GM19395 (cell line): ENCODE data around the gene HPS6.

Experiments used
- ATAC-seq: cut with Tn5 transposase; IDR thresholded peaks from one replicate; pipeline ENCODE4 v1.9.1; 2021; ENCODE audit warnings: mild to moderate bottlenecking, moderate library complexity; ENCODE audit not compliant: unreplicated experiment

Gene HPS6

DNA sequence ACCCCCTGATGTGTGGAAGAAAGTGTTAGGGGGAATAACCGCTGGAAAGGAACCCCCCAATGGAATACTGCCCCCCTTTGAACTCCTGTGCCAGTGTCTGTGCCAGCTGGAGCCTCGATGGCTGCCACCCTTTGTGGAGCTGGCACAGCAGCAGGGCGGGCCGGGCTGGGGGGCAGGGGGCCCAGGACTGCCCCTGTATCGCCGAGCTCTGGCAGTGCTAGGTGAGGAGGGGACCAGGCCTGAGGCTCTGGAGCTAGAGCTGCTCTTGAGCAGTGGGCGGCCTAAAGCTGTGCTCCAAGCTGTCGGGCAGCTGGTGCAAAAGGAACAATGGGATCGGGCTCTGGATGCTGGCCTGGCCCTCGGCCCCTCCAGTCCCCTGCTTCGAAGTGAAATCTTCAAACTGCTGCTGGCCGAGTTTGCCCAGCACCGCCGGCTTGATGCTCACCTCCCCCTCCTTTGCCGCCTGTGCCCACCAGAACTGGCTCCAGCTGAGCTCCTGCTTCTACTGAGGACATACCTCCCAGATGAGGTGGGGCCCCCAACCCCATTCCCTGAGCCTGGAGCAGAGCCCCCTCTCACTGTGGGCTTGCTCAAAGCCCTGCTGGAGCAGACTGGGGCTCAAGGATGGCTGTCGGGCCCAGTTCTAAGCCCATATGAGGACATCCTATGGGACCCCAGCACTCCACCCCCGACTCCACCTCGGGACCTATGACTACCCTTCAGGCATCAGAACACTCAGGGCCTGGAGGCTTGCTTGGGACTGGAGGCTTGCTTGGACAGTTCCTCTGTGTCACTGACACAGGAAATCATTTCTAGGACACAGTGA is 2.2 kb downstream of the HPS6 start:
- no peak for ATAC-seq

- ATAC-seq = no peak
Observed at GRCh38 chr10:102068216-102068615, 3.1 kb downstream of the HPS6 start.

DNA sequence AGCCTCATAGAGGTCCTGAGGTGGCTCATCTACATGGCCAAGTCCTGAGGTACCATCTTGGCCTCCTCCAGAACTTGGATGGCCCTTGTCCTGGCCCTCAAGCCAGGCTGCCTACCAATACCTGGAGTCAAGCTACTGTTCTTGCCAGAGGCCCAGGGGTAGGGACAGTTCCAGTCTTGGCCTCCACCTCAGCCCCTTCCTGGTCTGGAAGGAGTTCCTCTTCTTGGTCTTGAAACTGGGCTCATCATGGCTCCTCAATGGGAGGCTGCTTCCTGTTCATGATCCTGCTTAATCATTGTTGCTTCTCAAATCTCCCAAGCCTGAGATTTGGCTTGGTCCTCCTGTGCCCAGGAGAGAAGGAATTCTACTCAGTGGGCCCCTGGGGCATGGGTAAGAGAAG is 3.9 kb downstream of the HPS6 start:
- no peak for ATAC-seq

DNA sequence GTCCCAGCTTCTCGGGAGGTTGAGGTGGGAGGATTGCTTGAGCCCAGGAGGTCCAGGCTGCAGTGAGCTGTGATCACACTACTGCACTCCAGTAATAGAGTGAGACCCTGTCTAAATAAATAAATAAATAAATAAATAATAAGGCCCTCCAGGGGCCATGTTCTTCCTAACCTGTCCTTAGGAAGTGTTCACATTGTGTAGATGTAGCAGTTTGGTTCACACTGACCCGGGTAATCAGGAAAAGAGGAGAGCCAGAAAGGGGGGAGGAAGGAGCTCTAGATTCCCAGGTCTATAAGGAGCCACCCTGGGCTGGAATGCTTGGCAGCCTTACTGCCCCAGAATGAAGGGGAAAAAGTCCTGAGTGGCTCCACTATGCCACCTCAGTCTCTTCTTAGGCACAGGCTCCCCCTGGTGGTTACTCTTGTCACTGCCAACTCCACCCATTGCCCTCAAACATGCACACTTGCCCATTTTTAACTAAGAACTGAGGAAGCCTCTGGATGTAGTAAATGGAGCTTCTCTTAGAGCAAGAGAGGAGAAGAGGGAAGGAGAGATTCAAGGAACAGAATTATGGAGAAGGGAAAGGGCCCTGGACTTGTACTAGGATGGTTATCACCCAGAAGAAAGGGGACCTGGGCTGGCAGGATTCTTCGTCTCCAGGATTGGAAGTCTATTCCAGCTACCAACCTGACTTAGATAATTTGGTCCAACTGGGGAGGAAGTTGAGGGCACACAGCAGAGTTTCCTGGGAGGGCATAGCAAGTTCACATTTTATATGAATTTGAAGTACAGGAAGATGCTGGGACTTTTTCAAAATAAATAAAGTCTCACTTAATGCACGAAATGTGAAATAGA is 7.8 kb downstream of the HPS6 start:
- ATAC-seq = no peak

DNA sequence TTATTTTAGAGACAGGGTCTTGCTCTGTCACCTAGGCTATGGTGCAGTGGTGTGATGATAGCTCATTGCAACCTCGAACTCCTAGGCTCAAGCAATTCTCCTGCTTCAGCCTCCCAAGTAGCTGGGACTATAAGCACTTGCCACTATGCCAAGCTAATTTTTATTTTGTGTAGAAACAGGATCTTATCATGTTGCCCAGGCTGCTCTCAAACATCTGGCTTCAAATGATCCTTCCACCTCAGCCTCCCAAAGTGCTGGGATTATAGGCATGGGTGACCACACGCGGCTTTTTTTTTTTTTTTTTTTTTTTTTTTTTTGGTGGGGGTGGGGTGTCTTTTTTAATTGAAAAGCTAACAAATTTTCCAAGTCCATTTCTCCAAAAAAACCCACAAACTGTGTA is 18.4 kb downstream of the HPS6 start:
- no peak for ATAC-seq

DNA sequence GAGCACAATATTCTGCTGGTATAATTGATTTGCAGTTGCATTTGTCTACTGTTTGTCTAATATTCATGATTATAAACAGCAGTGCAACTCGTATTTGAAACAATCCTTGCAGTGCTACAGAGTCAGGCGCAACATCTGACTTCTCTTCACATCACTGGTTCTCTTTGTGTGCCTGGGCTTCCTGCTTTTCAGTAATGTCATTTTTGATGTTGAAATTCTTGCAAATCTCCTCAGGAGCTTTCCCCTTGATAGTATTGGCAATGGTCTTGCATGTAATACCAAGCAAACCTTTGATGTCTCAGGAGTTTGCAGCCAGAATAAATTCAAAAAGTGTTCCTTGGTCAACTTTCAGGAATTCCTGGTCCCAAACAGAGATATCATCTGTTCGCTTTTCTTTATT is 20.2 kb downstream of the HPS6 start:
- no peak for ATAC-seq

GRCh38 chr10:102086196-102086595 is 21.0 kb downstream of the HPS6 start:
- no peak for ATAC-seq

- ATAC-seq = no peak
Observed at GRCh38 chr10:102090772-102091171, 25.6 kb downstream of the HPS6 start.

DNA sequence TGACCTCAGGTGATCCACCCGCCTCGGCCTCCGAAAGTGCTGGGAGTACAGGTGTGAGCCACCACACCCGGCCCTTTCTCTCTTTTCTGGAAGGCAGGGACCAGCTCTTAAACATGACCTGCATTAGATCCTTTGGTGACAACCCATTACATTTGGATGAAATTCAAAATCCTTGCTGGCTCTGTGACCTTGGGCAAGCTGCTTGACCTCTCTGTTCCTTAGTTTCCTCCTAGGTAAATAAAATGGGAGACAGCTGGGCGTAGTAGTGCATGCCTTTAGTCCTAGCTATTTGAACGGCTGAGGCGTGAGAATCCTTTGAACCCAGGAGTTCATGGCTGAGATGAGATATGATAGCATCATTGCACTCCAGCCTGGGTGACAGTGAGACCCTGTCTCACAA is 31.3 kb downstream of the HPS6 start:
- no peak for ATAC-seq

GRCh38 chr10:102101152-102101551 is 36.0 kb downstream of the HPS6 start:
- ATAC-seq = no peak

GRCh38 chr10:102102421-102102820 is 37.3 kb downstream of the HPS6 start:
- ATAC-seq = no peak

DNA sequence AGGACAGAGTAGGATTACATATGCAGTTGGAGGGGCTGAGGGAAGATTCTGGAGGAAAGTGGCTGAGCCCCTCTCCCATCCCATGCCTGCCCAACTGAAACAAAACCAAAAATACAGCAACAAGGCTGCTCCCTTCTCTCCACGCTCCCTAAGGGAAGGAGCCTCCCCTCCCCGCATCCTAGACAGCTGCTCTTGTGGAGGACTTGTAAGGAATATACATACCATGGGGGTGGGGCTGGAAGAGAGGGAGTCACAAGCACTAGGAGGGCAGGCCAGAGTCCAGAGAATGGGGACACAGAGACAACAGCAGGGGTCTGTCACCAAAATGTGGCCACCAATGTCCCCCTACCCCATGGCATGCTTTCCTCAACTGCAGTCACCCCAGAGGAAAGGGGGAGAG is 41.8 kb downstream of the HPS6 start:
- no peak for ATAC-seq

GRCh38 chr10:102109166-102110116 is 44.3 kb downstream of the HPS6 start:
- no peak for ATAC-seq

DNA sequence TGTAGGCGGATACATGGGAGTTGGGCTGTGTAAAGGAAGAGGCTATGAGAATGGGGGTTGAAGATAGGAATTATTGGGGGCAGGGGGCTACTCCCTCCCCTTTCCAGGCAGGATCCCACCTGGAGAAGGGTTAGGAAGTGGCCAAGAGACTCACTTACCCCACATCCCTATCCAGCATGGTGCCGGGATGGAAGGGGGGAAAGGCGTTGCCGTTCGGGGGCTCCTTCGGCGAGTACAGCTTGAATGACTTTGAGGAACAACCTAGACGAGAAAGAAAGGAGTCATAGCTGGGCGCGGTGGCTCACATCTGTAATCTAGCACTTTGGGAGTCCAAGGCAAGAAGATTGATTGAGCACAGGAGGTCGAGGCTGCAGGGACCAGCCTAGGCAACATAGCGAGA is 46.1 kb downstream of the HPS6 start:
- no peak for ATAC-seq

DNA sequence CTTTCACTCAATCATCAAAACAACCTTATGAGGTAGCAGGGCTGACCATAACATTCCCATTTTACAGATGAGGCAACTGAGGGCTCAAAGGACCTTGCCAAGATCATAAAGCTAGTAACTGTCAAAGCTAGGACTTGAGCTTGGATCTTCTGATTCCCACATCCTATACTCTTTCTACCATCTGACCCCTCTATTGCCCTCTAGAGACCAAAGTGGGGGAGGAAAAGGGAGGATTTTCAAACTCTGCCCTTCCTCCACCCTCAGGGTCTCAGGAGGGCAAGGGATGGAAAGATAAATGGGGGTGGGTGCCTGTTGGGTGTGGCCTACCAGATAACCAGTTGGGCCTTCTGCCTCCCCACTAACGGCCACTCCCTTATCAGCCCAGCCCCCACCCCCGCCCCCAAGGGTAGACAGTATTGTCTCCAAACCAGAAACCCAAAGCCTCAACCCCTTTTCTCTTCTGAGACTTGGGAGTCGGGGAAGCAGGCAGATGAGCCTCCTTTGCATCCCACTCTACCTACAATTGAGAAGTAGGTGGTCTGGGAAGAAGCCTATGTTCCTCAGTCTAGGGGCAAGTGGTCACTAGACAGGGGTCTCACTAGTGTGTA is 47.2 kb downstream of the HPS6 start:
- ATAC-seq = no peak

DNA sequence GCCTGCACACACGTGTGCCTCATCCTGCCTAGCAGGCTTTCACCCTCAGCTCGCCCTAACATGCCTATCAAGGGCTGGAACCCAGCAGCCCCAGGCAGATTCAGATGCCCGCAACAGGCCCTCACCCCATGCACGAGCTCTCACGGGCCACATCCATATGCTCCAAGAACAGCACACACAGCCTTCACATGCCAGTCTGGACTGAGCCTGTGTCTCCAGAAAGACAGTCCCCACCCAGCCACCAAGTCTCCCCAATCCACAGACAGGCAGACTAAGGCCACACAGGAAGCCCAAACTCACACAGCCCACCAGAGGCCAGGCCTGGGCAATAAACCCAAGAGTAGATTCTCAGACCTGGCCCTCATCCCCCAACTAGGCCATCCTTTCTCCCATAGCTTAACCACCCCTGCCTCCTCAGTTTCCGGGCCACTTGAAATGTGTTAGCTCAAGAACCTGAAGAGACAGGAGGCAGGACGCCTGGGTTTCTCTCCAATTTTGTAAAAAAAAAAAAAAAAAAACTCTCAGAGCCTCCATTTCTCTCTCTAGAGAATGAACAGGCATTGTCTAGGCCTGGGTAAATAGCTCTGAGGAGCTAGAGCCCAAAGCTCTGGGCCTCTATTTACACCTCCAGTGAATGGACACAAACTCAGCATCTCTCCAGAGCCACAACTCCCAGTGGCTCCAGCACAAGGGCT is 48.3 kb downstream of the HPS6 start:
- no peak for ATAC-seq

GRCh38 chr10:102113956-102114857 is 49.1 kb downstream of the HPS6 start:
- ATAC-seq = peak; percentile 21

DNA sequence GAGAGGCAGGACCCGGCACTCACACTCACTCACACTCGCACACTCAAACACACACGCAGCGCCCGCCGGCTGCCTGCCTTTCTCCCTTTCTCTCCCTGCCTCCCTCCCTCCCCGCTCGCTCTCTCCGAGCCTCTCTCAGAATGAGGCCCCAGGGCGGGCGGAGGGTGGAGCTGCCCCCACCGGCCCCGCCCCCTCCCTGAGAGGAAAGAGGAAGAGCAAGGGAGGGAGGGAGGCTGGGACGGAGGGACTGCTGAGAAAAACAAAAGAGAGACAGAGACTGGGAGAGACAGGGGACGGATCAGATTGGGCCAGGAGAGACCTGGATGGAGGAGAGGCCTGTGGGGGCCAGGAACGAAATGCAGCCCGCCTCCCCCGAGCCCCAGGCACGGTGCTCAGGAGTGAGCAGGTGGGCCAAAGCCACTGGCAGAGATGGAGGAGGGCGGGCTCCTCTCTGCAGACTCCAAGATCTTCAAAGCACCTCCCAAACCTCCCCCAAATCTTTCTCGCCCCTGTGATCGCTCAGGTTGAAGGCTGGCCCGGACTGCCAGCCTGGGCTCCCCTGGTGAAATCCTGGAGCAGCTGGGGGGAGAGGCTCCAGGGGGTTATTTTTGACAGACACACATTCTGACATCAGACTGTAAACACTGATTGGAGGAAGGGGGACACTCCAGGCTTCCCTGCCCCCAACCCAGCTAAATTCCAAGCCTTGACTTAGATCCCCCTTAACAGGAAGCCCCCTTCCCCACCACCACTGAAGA is 49.9 kb downstream of the HPS6 start:
- peak; percentile 72 for ATAC-seq
